SKM-1 treated with dmso at 0.1 percent for 144 hours (cell line): ENCODE measurements around the gene BTBD2.
A peak's percentile ranks its signal among the peaks of the same experiment; 100 is the strongest.

Experiments used
- DNase-seq: peaks from one replicate; lab custom pipeline; 2025; ENCODE audit not compliant: unreplicated experiment; lab: John Stamatoyannopoulos, UW

BTBD2 gene

GRCh38 chr19:2015608-2015950 lies at the start of gene BTBD2:
TSS of gene BTBD2 (minus strand) at chr19:2015714. CDS start at chr19:2015703, 11 bp downstream.
- no peak for DNase-seq

- no peak for DNase-seq
Observed at GRCh38 chr19:2064788-2065524, 49.4 kb upstream of the BTBD2 start.

GRCh38 chr19:2064395-2064787 lies 48.9 kb upstream of the BTBD2 start:
- no peak for DNase-seq

GRCh38 chr19:2063824-2064223 lies 48.3 kb upstream of the BTBD2 start:
- no peak for DNase-seq

DNA sequence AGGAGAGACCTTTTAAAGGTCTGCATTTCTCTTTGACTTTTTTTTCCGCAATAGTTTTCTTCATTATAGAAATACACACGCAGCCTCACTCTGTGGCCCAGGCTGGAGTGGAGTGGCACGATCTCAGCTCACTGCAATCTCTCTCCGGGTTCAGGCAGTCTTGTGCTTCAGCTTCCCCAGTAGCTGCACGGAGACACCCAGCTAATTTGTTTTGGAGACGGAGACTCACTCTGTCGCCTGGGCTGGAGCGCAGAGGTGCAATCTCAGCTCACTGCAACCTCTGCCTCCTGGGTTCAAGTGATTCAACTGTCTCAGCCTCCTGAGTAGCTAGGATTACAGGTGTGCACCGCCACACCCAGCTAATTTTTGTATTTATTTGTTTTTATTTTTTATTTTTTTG lies 47.3 kb upstream of the BTBD2 start:
- DNase-seq, result no peak

DNA sequence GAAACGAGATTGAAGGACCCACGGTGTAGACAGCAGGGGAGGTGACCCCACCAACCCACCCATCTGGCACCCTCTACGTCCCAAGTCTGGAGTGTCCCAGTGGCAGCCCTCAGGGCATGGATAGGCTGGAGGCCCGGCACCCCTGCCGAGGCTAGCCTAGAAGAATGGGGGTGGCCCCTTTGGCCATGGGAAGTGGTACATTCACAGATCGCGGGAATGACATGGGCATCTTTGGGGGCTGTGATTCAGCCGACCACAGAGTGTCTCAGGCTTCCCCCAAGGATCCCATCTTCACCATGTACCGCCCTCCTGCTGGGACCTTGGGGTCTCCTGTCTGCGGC lies 46.8 kb upstream of the BTBD2 start:
- DNase-seq, result no peak

DNA sequence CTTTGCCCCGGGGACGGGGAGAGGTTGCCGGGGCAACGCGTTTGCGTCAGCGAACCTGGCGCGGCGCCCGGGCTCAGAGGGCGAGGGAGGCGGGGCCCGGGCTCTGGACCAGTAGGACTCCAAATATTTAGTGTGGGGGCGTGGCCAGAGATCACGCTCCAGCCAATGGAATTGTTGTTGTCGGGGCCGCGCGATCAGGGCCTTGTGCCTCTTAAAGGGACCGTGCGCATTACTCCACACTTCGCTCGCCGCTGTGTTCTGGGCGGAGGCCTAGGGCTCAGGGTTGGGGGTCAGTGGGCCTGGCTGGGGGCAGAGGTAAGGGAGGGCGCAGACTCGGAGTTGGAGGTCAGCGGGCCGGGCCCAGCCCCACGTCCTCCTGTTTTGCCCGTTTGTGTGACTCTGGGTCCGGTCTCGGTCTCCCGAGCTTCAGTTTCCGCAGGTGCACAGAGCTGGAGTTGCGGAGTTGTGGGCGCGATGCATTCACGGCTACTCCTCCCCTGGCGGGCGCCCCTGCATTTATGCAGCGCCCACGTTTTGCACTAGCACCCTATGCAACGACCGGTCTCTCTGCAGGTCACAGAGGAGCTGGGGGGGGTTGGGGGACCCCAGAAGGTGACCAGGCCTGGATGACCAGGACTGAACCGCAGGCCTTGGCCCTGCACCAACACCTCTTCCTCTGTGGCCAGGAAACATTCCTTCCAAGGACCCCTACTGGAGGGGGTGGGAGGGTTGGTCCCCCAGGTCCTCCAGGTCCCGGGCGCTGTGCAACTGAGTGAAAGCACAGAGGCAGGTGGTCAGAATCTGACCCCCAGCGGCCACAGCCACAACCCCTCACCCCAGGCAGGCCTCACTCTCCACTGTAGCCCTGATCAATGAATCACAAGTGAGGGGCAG lies 46.2 kb upstream of the BTBD2 start:
- DNase-seq, result peak; percentile 85

DNA sequence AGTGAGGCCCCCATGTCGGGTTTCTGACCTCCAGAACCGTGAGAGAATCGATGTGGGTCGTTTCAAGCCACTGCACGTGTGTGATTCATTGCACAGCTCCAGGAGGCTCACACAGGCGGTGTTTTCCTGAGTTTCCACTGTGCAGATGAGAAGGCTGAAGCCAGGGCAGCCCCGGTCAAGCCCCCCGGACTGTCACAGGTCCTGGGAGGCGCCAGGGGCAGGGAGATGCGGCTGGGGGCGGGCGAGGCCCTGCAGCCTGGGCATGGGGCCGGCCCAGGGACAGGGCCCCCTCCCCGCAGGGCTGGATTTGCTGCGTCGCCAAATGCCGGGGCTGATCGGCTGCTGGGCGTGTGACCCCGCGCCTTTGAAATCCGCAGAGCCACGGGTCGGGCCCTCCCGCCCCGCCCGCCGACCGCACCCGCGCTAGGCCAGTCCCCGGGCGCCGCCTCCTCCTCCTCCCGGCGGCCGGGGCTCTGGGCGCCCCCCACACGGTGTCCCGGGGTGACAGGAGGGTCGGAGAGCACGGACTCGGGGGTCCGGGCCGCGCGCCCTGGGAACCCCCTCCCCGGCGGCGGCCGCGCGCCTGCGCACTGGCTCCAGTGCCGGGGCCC lies 45.5 kb upstream of the BTBD2 start:
- DNase-seq, result no peak

GRCh38 chr19:2059422-2060201 lies 44.1 kb upstream of the BTBD2 start:
- DNase-seq, result no peak

DNA sequence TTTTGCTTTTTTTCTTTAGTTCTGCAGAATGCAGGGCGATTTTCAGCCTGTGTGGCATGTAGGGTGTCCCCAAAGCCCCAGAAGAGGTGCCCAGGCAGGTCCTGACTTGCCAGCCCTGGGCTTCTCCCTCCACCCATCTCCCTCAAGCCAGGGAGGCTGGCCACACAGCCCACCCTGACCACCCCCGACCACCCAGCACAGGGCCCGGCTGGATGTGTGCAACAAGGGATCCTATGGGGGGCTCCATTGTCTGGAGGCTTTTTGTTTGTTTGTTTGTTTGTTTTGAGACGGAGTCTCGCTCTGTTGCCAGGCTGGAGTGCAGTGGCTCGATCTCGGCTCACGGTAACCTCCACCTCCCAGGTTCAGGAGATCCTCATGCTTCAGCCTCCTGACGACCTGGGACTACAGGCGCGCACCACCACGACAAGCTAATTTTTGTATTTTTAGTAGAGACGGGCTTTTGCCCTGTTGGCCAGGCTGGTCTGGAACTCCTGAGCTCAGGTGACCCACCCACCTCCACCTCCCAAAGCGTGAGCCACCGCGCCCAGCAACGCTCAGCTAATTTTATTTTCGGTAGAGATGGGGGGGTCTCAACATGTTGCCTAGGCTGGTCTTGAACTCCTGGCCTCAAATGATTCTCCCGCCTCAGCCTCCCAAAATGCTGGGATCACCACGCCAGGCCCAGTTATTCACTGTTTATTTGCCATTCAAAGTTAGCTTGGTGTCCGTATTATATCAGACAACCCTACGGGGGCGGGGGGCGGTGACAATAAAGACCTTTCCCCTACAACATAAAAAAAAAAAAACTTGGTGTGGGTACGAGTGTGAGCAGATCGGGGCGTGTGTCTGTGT lies 43.3 kb upstream of the BTBD2 start:
- no peak for DNase-seq

- DNase-seq, result no peak
Observed at GRCh38 chr19:2057484-2058469, 42.3 kb upstream of the BTBD2 start.

- DNase-seq, result no peak
Observed at GRCh38 chr19:2056837-2057192, 41.3 kb upstream of the BTBD2 start.

GRCh38 chr19:2055931-2056836 lies 40.7 kb upstream of the BTBD2 start:
- no peak for DNase-seq

GRCh38 chr19:2054763-2055162 lies 39.2 kb upstream of the BTBD2 start:
- no peak for DNase-seq

GRCh38 chr19:2053601-2054389 lies 38.3 kb upstream of the BTBD2 start:
- no peak for DNase-seq

DNA sequence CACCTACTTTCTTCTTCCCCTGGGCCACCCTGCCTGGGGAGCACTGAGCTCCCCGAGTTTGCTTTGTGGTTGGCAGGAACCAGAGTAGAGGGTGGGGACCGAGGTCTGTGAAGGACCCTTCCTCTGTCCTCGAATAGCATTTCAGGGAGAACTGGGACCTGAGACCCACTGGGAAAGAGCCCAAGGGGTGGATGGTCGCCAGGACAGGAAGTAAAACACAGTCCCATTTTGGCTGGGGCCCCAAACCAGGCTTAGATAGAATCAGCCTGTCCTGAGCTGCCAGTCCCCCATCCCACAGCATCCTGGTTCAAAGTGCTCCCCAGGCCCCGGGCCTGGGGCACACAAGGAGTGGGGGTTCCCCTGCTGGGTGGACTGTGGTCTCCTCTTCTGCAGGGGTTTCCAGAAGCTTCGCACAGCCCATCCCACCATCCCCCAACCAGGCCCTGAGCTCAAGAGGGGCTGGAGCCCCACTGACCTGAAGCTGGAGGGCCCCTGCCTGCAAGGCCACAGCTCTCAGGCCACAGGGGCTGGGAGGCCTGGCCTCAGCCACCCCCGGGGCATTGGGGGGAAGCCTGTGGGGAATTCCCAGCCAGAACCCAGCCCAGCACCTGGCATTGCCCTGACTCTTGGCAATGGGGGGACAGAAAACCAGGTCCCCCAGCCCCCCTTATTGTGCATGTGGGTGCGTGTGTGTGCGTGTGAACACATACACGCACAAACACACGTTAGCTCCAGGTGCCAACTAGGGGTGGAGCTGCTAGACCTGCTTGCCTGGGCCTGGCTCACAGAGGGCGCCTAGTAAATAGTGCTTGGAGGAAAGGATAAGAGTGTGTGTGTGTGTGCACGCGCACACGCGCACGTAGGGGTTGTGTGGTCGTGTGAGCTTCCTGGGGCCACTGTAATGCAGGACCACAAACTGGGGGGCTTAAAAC lies 36.5 kb upstream of the BTBD2 start:
- no peak for DNase-seq
